Body of pancreas (tissue), 4 donors: Measurements from ENCODE around the gene SLC16A9.

Experiments
- CTCF ChIP-seq, 7 experiments: fragments of 450-650 bp in 4 of 7; fragments of 200-600 bp in 3 of 7; sonication (generic) in 3 of 7; IDR thresholded peaks; one replicate each; pipeline ENCODE4 v1.5.1; 2016 to 2019; ENCODE audit warnings: antibody characterized with exemption in 7 of 7
- POLR2A ChIP-seq, 3 donors: fragments of 450-650 bp; IDR thresholded peaks; one replicate each; pipeline ENCODE4 v1.6.1; 2016; ENCODE audit warnings: antibody characterized with exemption in 3 of 3, mild to moderate bottlenecking in 2 of 3

GRCh38 chr10:59706851-59707797 lies 2.5 kb downstream of the SLC16A9 start:
- TF ChIP-seq CTCF (IDR thresholded peaks at IDR 0.05) (no peak), POLR2A (IDR thresholded peaks at IDR 0.05) (no peak)
